HG03196 (cell line): ENCODE results near the gene CCDC78.

Source experiments
- ATAC-seq: cut with Tn5 transposase; IDR thresholded peaks from one replicate; pipeline ENCODE4 v1.9.1; 2021; ENCODE audit not compliant: unreplicated experiment

CCDC78 gene

GRCh38 chr16:711548-712320, 14.5 kb downstream of the CCDC78 start:
- ATAC-seq = no peak

- no peak for ATAC-seq
Observed at GRCh38 chr16:711084-711483, 15.2 kb downstream of the CCDC78 start.

GRCh38 chr16:710500-711075, 15.7 kb downstream of the CCDC78 start:
- ATAC-seq = no peak

GRCh38 chr16:709566-710499, 16.4 kb downstream of the CCDC78 start:
- no peak for ATAC-seq

GRCh38 chr16:708959-709358, 17.3 kb downstream of the CCDC78 start:
- no peak for ATAC-seq

GRCh38 chr16:708019-708418, 18.2 kb downstream of the CCDC78 start:
- no peak for ATAC-seq

GRCh38 chr16:707062-707538, 19.1 kb downstream of the CCDC78 start:
- no peak for ATAC-seq

GRCh38 chr16:706189-707061, 19.8 kb downstream of the CCDC78 start:
- ATAC-seq = no peak

GRCh38 chr16:705431-706188, 20.6 kb downstream of the CCDC78 start, which contains the start of gene FBXL16:
Gene FBXL16, minus strand, starts transcription at chr16:705801. Its CDS starts 8,396 bp downstream, at chr16:697405.
- ATAC-seq = no peak

- no peak for ATAC-seq
Observed at GRCh38 chr16:704552-705380, 21.5 kb downstream of the CCDC78 start.

GRCh38 chr16:704047-704446, 22.2 kb downstream of the CCDC78 start:
- ATAC-seq = no peak

GRCh38 chr16:703406-703805, 22.8 kb downstream of the CCDC78 start:
- no peak for ATAC-seq

- no peak for ATAC-seq
Observed at GRCh38 chr16:702341-702740, 23.9 kb downstream of the CCDC78 start.

GRCh38 chr16:700684-701584, 25.3 kb downstream of the CCDC78 start:
- ATAC-seq = no peak

- ATAC-seq = no peak
Observed at GRCh38 chr16:698911-699671, 27.2 kb downstream of the CCDC78 start.

- no peak for ATAC-seq
Observed at GRCh38 chr16:695355-696089, 30.7 kb downstream of the CCDC78 start.
